AG20443 (cell line): ENCODE measurements around the gene ZNF217.
"Not testable (repeated sequence)": the region's sequence is repeated elsewhere in the genome, so short reads cannot be mapped to it uniquely, and the experiment has no call there.

Source experiments
- DNase-seq: peaks from one replicate; pipeline ENCODE4 v3.0.0; 2012; ENCODE audit warnings: low spot score, mixed read lengths

The ZNF217 gene

GRCh38 chr20:53532654-53533312, 60.9 kb downstream of the ZNF217 start:
- DNase-seq = not testable (repeated sequence)

DNA sequence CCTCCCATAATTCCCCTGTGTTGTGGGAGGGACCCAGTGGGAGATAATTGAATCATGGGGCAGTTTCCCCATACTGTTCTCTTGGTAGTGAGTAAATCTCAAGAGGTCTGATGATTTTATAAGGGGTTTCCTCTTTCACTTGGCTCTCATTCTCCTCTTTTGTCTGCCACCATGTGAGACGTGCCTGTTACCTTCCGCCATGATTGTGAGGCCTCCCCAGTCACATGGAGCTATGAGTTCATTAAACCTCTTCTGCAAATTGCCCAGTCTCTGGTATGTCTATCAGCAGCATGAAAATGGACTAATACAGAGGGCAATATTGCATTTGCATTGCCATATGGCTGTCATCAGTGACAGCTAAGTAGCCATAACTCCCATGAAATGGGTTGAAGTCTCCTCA, 63.2 kb downstream of the ZNF217 start:
- DNase-seq = no peak

GRCh38 chr20:53529658-53530057, 64.0 kb downstream of the ZNF217 start:
- no peak for DNase-seq

DNA sequence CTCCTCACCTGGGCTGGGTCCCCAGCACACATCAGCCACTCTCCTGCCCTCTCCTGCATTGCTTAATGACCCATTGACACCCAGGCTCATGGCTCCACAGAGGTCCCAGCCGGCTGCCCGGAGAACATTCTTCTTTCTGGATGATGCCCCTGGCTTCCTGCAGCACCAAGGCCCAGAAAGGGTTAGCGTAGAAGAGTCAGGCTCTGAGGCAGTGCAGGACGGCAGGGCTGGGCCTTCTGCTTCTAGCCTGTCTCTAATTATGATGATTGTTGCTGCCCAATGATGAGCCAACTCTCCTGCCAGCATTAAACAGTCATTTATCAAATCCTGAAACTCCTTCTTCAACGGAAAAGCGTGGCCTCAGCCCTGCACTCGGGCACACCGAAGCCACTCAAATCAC, 66.4 kb downstream of the ZNF217 start:
- peak; percentile 34 for DNase-seq

GRCh38 chr20:53524589-53525312, 68.9 kb downstream of the ZNF217 start:
- DNase-seq = no peak

- not testable (repeated sequence) for DNase-seq
These were observed 70.0 kb downstream of the ZNF217 start for GRCh38 chr20:53523615-53524014.

GRCh38 chr20:53522696-53523095, 70.9 kb downstream of the ZNF217 start:
- DNase-seq = no peak

GRCh38 chr20:53522026-53522425, 71.6 kb downstream of the ZNF217 start:
- DNase-seq = no peak

- not testable (repeated sequence) for DNase-seq
These were observed 72.2 kb downstream of the ZNF217 start for GRCh38 chr20:53521421-53521820.

- no peak for DNase-seq
These were observed 76.5 kb downstream of the ZNF217 start for GRCh38 chr20:53517146-53517545.
